Nephron (organoid): ENCODE data around the gene RUNDC3A.

Experiments used
- H3K27ac Mint-ChIP-seq, 3 experiments: 2 replicates each; pipeline ENCODE4 v1.8.0; 2020; ENCODE audit warnings: mixed read lengths in 3 of 3, mild to moderate bottlenecking in 2 of 3, moderate library complexity in 1 of 3
- H3K27me3 Mint-ChIP-seq: 2 replicates; pipeline ENCODE4 v1.8.0; 2021; ENCODE audit warnings: low read depth, mild to moderate bottlenecking, moderate library complexity, mixed read lengths
- H3K36me3 Mint-ChIP-seq: 2 replicates; pipeline ENCODE4 v1.8.0; 2020; ENCODE audit warnings: low read depth, mixed read lengths
- H3K4me1 Mint-ChIP-seq: 2 replicates; pipeline ENCODE4 v1.8.0; 2020; ENCODE audit warnings: mixed read lengths
- H3K4me3 Mint-ChIP-seq, 3 experiments: 2 replicates each; pipeline ENCODE4 v1.8.0; 2020; ENCODE audit warnings: mild to moderate bottlenecking in 3 of 3, mixed read lengths in 3 of 3, moderate library complexity in 2 of 3
- H3K9me3 Mint-ChIP-seq: 2 replicates; pipeline ENCODE4 v1.8.0; 2020; ENCODE audit warnings: mixed read lengths
- CTCF ChIP-seq, 3 experiments: fragments of 200-600 bp; sonication (generic); IDR thresholded peaks; one replicate each; pipeline ENCODE4 v1.5.0; 2021; ENCODE audit warnings: antibody characterized with exemption in 3 of 3; ENCODE audit not compliant: unreplicated experiment in 3 of 3

Gene RUNDC3A

GRCh38 chr17:44331249-44331760 lies 22.9 kb downstream of the RUNDC3A start:
- Mint-ChIP-seq H3K27me3 (peaks cover 14% of the 10 kb centered on the region), H3K9me3 (no peaks in the 10 kb centered on the region), H3K36me3 (no peaks in the 10 kb centered on the region), H3K4me1 (peaks cover 16% of the 10 kb centered on the region), H3K4me3 (peak overlapping the region in 1 of 3 experiments; percentile 66), H3K27ac (peak overlapping the region in 2 of 3 experiments; percentile 51 to 59)
- TF ChIP-seq CTCF (IDR thresholded peaks at IDR 0.05; ENCODE audit: unreplicated experiment in 3 of 3) = peak; percentile 76 to 86 (median 83)

- TF ChIP-seq CTCF (IDR thresholded peaks at IDR 0.05; ENCODE audit: unreplicated experiment in 3 of 3) = no peak
- Mint-ChIP-seq H3K9me3 (no peaks in the 10 kb centered on the region), H3K4me3 (no peak overlapping the region), H3K4me1 (peaks cover 20% of the 10 kb centered on the region), H3K36me3 (no peaks in the 10 kb centered on the region), H3K27me3 (peaks cover 6% of the 10 kb centered on the region), H3K27ac (no peak overlapping the region)
Measured at GRCh38 chr17:44333371-44333770, 25.0 kb downstream of the RUNDC3A start.

GRCh38 chr17:44334315-44334714 lies 25.9 kb downstream of the RUNDC3A start:
- Mint-ChIP-seq H3K36me3 (no peaks in the 10 kb centered on the region), H3K27me3 (peaks cover 6% of the 10 kb centered on the region), H3K9me3 (no peaks in the 10 kb centered on the region), H3K4me1 (peaks cover 23% of the 10 kb centered on the region), H3K27ac (peak overlapping the region in 1 of 3 experiments; percentile 43), H3K4me3 (no peak overlapping the region)
- no peak for TF ChIP-seq CTCF (IDR thresholded peaks at IDR 0.05; ENCODE audit: unreplicated experiment in 3 of 3)

- Mint-ChIP-seq H3K4me3 (no peak overlapping the region), H3K9me3 (no peaks in the 10 kb centered on the region), H3K4me1 (peaks cover 23% of the 10 kb centered on the region), H3K27me3 (peaks cover 6% of the 10 kb centered on the region), H3K27ac (no peak overlapping the region), H3K36me3 (no peaks in the 10 kb centered on the region)
- TF ChIP-seq CTCF (IDR thresholded peaks at IDR 0.05; ENCODE audit: unreplicated experiment in 3 of 3) = no peak
Measured at GRCh38 chr17:44334727-44335126, 26.3 kb downstream of the RUNDC3A start.

- Mint-ChIP-seq H3K4me3 (no peak overlapping the region), H3K27ac (peak overlapping the region in 1 of 3 experiments; percentile 76), H3K36me3 (no peaks in the 10 kb centered on the region), H3K4me1 (peaks cover 29% of the 10 kb centered on the region), H3K27me3 (peaks cover 6% of the 10 kb centered on the region), H3K9me3 (no peaks in the 10 kb centered on the region)
- TF ChIP-seq CTCF (IDR thresholded peaks at IDR 0.05; ENCODE audit: unreplicated experiment in 3 of 3) = no peak
Measured at GRCh38 chr17:44335564-44335963, 27.2 kb downstream of the RUNDC3A start.

- Mint-ChIP-seq H3K27ac (peak overlapping the region in 2 of 3 experiments; percentile 76 to 79), H3K4me3 (no peak overlapping the region), H3K9me3 (no peaks in the 10 kb centered on the region), H3K36me3 (no peaks in the 10 kb centered on the region), H3K27me3 (peaks cover 6% of the 10 kb centered on the region), H3K4me1 (peaks cover 33% of the 10 kb centered on the region)
- no peak for TF ChIP-seq CTCF (IDR thresholded peaks at IDR 0.05; ENCODE audit: unreplicated experiment in 3 of 3)
Measured at GRCh38 chr17:44335968-44336367, 27.6 kb downstream of the RUNDC3A start.
